ENCODE results near the gene ZBTB48.

ZBTB48 gene

DNA sequence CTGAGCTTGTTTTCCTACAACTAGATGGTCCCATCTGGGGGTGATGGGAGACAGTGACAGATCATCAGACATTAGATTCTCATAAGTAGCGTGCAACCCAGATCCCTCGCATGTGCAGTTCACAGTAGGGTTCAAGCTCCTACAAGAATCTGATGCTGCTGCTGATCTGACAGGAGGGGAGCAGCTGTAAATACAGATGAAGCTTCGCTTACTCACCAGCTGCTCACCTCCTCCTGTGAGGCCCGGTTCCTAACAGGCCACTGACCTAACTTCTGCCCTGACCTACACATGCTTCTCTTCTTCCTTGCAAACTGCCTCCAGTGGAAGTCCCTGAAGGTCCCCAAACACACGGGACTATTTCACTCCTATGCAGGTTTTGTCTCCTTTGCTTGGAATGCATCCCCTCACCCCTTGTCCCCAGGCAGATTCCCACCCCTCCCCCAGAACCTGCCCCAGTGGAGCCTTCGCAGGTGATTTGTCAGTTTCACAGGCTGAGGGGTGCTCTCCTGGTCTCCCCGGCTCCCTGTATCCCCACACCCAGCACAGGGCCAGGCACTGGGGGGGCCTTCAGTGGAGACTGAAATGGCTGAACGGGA, 5.7 kb upstream of the ZBTB48 start:
- peaks cover 4% of the 10 kb centered on the region for H3K4me1 ChIP-seq (ENCODE audit: control insufficient read depth, insufficient read depth, low read length)
- no peak overlapping the region for H3K4me3 ChIP-seq (ENCODE audit: low read depth, low read length)
- no peak overlapping the region for H3K27ac ChIP-seq (ENCODE audit: low read depth, low read length)
- H3K9ac ChIP-seq (ENCODE audit: low read length) = no peak overlapping the region
- peaks cover 7% of the 10 kb centered on the region for H3K9me3 ChIP-seq (ENCODE audit: control insufficient read depth, insufficient read depth, low read depth, low read length)
- H3K27me3 ChIP-seq (ENCODE audit: control insufficient read depth, insufficient read depth, low read length) = peaks cover 25% of the 10 kb centered on the region
- H3K36me3 ChIP-seq (ENCODE audit: control insufficient read depth, insufficient read depth, low read length) = no peaks in the 10 kb centered on the region

DNA sequence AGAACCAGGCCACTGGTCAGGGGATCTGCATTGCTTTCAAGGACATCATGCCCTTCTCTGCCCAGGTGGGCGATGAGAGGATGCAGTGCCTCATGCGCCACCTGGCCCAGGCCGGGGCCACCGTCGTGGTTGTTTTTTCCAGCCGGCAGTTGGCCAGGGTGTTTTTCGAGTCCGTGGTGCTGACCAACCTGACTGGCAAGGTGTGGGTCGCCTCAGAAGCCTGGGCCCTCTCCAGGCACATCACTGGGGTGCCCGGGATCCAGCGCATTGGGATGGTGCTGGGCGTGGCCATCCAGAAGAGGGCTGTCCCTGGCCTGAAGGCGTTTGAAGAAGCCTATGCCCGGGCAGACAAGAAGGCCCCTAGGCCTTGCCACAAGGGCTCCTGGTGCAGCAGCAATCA, 5.0 kb upstream of the ZBTB48 start:
- no peak overlapping the region for H3K9ac ChIP-seq (ENCODE audit: low read length)
- H3K9me3 ChIP-seq (ENCODE audit: control insufficient read depth, insufficient read depth, low read depth, low read length) = peaks cover 7% of the 10 kb centered on the region
- H3K27ac ChIP-seq (ENCODE audit: low read depth, low read length) = no peak overlapping the region
- no peak overlapping the region for H3K4me3 ChIP-seq (ENCODE audit: low read depth, low read length)
- H3K36me3 ChIP-seq (ENCODE audit: control insufficient read depth, insufficient read depth, low read length) = no peaks in the 10 kb centered on the region
- H3K27me3 ChIP-seq (ENCODE audit: control insufficient read depth, insufficient read depth, low read length) = peaks cover 21% of the 10 kb centered on the region
- peaks cover 8% of the 10 kb centered on the region for H3K4me1 ChIP-seq (ENCODE audit: control insufficient read depth, insufficient read depth, low read length)

DNA sequence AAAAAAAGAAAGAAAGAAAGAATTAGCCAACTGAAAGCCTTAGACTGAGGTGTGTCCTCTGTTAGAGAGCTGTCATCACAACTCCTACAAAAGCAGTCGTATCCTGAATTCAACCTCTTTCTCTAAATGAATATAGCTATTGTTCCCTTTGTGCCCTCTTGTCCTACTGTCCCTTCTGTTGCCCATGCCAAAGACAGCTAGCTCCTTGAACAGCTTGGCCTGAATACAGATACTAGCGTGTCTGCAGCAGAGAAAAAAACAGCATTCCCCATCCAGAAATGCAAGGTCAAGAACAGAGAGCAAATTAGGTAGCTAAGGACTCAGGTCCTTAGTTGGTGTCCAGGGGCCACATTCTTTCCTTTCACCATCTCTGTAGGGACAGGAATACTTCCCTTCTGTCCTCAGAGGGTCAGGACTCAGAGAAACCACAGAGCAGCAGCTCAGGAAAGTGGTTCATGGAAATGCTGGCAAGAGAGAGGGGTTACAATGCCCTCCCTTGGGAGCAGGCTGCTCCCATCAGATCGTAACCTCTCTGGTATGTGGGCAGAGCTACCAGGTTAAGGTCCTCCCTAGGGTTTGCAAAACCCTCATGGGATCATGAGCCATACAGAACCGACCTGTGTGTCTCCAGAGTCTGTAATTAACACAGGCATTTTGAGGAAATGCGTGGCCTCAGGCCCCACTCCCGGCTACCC, 1.8 kb upstream of the ZBTB48 start:
- H3K9me3 ChIP-seq (ENCODE audit: control insufficient read depth, insufficient read depth, low read depth, low read length) = no peaks in the 10 kb centered on the region
- peaks cover 15% of the 10 kb centered on the region for H3K4me1 ChIP-seq (ENCODE audit: control insufficient read depth, insufficient read depth, low read length)
- no peak overlapping the region for H3K27ac ChIP-seq (ENCODE audit: low read depth, low read length)
- H3K9ac ChIP-seq (ENCODE audit: low read length) = no peak overlapping the region
- H3K36me3 ChIP-seq (ENCODE audit: control insufficient read depth, insufficient read depth, low read length) = 0 out of 2 replicates have a peak, but pooled peaks cover 10% of the 10 kb centered on the region
- no peaks in the 10 kb centered on the region for H3K27me3 ChIP-seq (ENCODE audit: control insufficient read depth, insufficient read depth, low read length)
- no peak overlapping the region for H3K4me3 ChIP-seq (ENCODE audit: low read depth, low read length)

DNA sequence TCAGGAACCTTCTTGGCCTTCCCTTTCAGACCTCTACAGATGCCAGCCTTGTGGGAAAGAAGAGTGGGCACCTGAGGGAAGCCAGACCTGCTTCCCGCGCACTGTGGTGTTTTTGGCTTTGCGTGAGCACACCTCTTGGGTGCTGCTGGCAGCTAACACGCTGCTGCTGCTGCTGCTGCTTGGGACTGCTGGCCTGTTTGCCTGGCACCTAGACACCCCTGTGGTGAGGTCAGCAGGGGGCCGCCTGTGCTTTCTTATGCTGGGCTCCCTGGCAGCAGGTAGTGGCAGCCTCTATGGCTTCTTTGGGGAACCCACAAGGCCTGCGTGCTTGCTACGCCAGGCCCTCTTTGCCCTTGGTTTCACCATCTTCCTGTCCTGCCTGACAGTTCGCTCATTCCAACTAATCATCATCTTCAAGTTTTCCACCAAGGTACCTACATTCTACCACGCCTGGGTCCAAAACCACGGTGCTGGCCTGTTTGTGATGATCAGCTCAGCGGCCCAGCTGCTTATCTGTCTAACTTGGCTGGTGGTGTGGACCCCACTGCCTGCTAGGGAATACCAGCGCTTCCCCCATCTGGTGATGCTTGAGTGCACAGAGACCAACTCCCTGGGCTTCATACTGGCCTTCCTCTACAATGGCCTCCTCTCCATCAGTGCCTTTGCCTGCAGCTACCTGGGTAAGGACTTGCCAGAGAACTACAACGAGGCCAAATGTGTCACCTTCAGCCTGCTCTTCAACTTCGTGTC, 995 bp upstream of the ZBTB48 start:
- Histone ChIP-seq H3K4me3 (ENCODE audit: low read depth, low read length) (peak overlapping the region; percentile 84), H3K4me1 (ENCODE audit: control insufficient read depth, insufficient read depth, low read length) (peaks cover 15% of the 10 kb centered on the region), H3K36me3 (ENCODE audit: control insufficient read depth, insufficient read depth, low read length) (0 out of 2 replicates have a peak, but pooled peaks cover 10% of the 10 kb centered on the region), H3K27ac (ENCODE audit: low read depth, low read length) (no peak overlapping the region), H3K9me3 (ENCODE audit: control insufficient read depth, insufficient read depth, low read depth, low read length) (no peaks in the 10 kb centered on the region), H3K9ac (ENCODE audit: low read length) (peak overlapping the region; percentile 44), H3K27me3 (ENCODE audit: control insufficient read depth, insufficient read depth, low read length) (no peaks in the 10 kb centered on the region)

DNA sequence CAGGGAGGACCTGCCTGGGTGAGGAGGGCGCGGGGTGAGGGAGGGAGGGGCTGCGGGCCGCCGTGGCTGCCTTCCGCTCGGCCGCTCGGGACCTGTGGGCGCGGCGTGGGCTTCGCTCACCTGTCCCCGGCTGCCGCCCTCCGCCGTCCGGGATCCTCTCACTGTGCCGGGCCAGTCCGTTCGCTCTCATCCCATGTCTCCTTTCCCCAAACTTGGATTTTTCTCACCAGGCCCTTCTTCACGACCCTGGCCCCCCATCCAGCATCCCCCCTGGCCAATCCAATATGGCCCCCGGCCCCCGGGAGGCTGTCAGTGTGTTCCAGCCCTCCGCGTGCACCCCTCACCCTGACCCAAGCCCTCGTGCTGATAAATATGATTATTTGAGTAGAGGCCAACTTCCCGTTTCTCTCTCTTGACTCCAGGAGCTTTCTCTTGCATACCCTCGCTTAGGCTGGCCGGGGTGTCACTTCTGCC, 362 bp downstream of the ZBTB48 start:
- Histone ChIP-seq H3K36me3 (ENCODE audit: control insufficient read depth, insufficient read depth, low read length) (0 out of 2 replicates have a peak, but pooled peaks cover 10% of the 10 kb centered on the region), H3K9ac (ENCODE audit: low read length) (peak overlapping the region; percentile 59), H3K4me3 (ENCODE audit: low read depth, low read length) (peak overlapping the region; percentile 84), H3K27ac (ENCODE audit: low read depth, low read length) (peak overlapping the region; percentile 53; the same call in 1 of the 2 replicates), H3K9me3 (ENCODE audit: control insufficient read depth, insufficient read depth, low read depth, low read length) (no peaks in the 10 kb centered on the region), H3K27me3 (ENCODE audit: control insufficient read depth, insufficient read depth, low read length) (no peaks in the 10 kb centered on the region), H3K4me1 (ENCODE audit: control insufficient read depth, insufficient read depth, low read length) (peaks cover 15% of the 10 kb centered on the region)

DNA sequence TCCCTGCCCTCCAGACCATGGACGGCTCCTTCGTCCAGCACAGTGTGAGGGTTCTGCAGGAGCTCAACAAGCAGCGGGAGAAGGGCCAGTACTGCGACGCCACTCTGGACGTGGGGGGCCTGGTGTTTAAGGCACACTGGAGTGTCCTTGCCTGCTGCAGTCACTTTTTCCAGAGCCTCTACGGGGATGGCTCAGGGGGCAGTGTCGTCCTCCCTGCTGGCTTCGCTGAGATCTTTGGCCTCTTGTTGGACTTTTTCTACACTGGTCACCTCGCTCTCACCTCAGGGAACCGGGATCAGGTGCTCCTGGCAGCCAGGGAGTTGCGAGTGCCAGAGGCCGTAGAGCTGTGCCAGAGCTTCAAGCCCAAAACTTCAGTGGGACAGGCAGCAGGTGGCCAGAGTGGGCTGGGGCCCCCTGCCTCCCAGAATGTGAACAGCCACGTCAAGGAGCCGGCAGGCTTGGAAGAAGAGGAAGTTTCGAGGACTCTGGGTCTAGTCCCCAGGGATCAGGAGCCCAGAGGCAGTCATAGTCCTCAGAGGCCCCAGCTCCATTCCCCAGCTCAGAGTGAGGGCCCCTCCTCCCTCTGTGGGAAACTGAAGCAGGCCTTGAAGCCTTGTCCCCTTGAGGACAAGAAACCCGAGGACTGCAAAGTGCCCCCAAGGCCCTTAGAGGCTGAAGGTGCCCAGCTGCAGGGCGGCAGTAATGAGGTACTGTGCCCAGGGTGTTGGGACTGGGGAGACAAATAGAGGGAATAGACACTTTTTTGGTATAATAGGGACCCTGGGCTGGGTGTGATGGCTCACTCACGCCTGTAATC, 1.0 kb downstream of the ZBTB48 start:
- H3K9ac ChIP-seq (ENCODE audit: low read length) = peak overlapping the region; percentile 59
- H3K27me3 ChIP-seq (ENCODE audit: control insufficient read depth, insufficient read depth, low read length) = no peaks in the 10 kb centered on the region
- H3K4me3 ChIP-seq (ENCODE audit: low read depth, low read length) = peak overlapping the region; percentile 84
- H3K27ac ChIP-seq (ENCODE audit: low read depth, low read length) = no peak overlapping the region
- peaks cover 15% of the 10 kb centered on the region for H3K4me1 ChIP-seq (ENCODE audit: control insufficient read depth, insufficient read depth, low read length)
- H3K9me3 ChIP-seq (ENCODE audit: control insufficient read depth, insufficient read depth, low read depth, low read length) = no peaks in the 10 kb centered on the region
- H3K36me3 ChIP-seq (ENCODE audit: control insufficient read depth, insufficient read depth, low read length) = 0 out of 2 replicates have a peak, but pooled peaks cover 10% of the 10 kb centered on the region

DNA sequence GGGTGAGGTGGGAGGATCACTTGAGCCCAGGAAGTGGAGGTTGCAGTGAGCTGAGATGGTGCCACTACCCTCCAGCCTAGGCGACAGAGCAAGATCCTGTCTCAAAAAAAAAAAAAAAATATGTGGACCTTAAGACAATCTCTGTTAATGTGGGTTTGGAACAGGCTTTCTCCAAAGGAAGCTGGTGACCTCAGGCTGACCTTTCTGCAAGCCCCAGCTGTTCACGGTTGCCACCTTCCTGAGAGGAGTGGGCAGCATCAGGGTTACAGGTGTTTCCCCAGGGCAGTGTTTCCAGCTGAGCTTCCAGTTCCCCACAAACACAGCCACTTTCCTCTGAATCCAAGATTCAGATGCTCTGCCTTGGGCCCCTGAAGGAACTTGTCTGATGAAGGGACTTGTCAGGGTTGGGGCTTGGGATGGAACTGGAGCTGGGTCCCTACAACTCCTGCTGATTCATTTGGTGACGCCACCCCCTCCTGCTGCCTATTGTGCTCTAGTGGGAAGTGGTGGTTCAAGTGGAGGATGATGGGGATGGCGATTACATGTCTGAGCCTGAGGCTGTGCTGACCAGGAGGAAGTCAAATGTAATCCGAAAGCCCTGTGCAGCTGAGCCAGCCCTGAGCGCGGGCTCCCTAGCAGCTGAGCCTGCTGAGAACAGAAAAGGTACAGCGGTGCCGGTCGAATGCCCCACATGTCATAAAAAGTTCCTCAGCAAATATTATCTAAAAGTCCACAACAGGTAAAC, 1.9 kb downstream of the ZBTB48 start:
- H3K27me3 ChIP-seq (ENCODE audit: control insufficient read depth, insufficient read depth, low read length) = no peaks in the 10 kb centered on the region
- 0 out of 2 replicates have a peak, but pooled peaks cover 10% of the 10 kb centered on the region for H3K36me3 ChIP-seq (ENCODE audit: control insufficient read depth, insufficient read depth, low read length)
- H3K4me3 ChIP-seq (ENCODE audit: low read depth, low read length) = no peak overlapping the region
- no peaks in the 10 kb centered on the region for H3K9me3 ChIP-seq (ENCODE audit: control insufficient read depth, insufficient read depth, low read depth, low read length)
- H3K9ac ChIP-seq (ENCODE audit: low read length) = no peak overlapping the region
- H3K27ac ChIP-seq (ENCODE audit: low read depth, low read length) = no peak overlapping the region
- H3K4me1 ChIP-seq (ENCODE audit: control insufficient read depth, insufficient read depth, low read length) = peaks cover 15% of the 10 kb centered on the region

DNA sequence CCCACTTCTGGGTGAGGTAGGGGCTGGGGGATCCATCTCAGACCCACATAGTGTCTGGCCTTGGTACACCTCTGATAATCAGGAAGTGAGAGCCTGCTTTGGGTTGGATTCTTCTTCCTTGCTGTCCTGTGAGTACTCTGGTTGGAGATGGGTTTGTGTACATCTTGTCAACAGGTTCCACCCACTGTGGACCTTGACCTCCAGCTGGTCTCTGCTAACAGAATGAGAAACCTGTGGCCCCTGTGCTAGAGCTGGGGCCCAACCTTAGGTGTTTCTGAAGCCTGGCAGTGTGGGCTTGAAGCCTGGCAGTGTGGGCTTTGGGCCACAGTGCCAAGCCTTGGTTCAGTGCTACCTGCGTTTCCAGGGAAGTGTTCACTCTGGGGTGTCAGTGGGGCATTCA, 2.6 kb downstream of the ZBTB48 start:
- Histone ChIP-seq H3K9me3 (ENCODE audit: control insufficient read depth, insufficient read depth, low read depth, low read length) (no peaks in the 10 kb centered on the region), H3K27me3 (ENCODE audit: control insufficient read depth, insufficient read depth, low read length) (no peaks in the 10 kb centered on the region), H3K4me1 (ENCODE audit: control insufficient read depth, insufficient read depth, low read length) (peaks cover 15% of the 10 kb centered on the region), H3K27ac (ENCODE audit: low read depth, low read length) (no peak overlapping the region), H3K9ac (ENCODE audit: low read length) (no peak overlapping the region), H3K4me3 (ENCODE audit: low read depth, low read length) (no peak overlapping the region), H3K36me3 (ENCODE audit: control insufficient read depth, insufficient read depth, low read length) (peaks cover 13% of the 10 kb centered on the region; the same call in 1 of the 2 replicates)

DNA sequence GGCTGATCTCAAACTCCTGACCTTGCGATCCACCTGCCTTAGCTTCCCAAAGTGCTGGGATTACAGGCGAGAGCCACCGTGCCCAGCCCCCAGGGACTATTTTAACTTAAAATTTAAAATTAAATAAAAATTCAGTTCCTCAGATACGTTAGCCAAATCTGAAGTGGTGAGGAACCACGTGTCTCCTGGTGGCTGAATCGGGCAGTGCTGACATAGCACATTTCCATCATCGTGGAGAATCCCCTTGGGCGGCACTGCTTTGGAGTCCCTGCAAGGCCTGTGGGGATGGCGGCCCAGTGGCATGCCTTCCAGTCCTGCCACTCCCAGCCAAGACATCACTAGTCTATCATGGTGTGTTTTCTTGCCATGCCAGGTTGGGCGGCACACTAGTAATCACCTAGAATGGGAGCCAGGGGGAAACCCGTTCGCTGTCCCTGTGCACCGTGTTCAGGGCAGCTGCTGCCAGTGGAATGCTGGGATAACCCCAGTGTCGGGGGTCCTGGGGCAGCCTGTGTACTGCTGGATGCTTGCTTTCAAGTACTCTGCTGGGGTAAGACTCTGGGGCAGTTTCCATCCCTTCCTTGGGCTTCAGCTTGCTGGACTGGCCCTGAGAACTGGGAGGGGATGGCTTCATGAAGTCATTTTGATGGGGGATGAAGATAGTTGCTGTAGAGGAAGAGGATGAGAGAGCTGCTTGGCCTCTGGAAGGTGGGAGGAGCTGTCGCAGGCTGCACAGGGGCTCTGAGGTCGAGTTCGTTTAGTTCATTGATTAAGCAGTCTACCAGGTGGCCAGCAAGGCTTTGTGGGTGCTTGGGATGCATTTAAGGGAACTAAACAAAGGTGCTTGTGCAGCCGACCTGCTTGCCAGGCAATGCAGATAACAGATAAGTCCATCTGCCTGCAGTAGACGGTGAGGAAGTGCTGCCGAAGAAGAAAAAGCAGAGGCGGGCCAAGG, 4.6 kb downstream of the ZBTB48 start:
- H3K27me3 ChIP-seq (ENCODE audit: control insufficient read depth, insufficient read depth, low read length) = no peaks in the 10 kb centered on the region

More for the DNA sequence above, 4.6 kb downstream of the ZBTB48 start:
- no peak overlapping the region for H3K27ac ChIP-seq (ENCODE audit: low read depth, low read length)
- H3K9ac ChIP-seq (ENCODE audit: low read length) = no peak overlapping the region
- no peak overlapping the region for H3K4me3 ChIP-seq (ENCODE audit: low read depth, low read length)
- no peaks in the 10 kb centered on the region for H3K9me3 ChIP-seq (ENCODE audit: control insufficient read depth, insufficient read depth, low read depth, low read length)
- H3K36me3 ChIP-seq (ENCODE audit: control insufficient read depth, insufficient read depth, low read length) = peaks cover 33% of the 10 kb centered on the region
- H3K4me1 ChIP-seq (ENCODE audit: control insufficient read depth, insufficient read depth, low read length) = peaks cover 8% of the 10 kb centered on the region

Measured in HUES6 (cell line).